DOHH2 (cell line): ENCODE measurements around the gene EBF3.

Experiments used
- EZH2phosphoT487 ChIP-seq: fragments of 200-600 bp; sonication (generic); IDR thresholded peaks from 2 replicates; pipeline ENCODE4 v1.6.1; 2017; ENCODE audit warnings: borderline replicate concordance, mild to moderate bottlenecking, antibody characterized with exemption, low read length, moderate library complexity, mixed read lengths
- TF ChIP-seq, protein P1 (sequence below): fragments of 200-600 bp; sonication (generic); IDR thresholded peaks from one replicate; pipeline ENCODE4 v1.5.1; 2014; ENCODE audit warnings: antibody characterized with exemption, mild to moderate bottlenecking, low read depth, low read length; ENCODE audit not compliant: poor library complexity, severe bottlenecking

DNA sequence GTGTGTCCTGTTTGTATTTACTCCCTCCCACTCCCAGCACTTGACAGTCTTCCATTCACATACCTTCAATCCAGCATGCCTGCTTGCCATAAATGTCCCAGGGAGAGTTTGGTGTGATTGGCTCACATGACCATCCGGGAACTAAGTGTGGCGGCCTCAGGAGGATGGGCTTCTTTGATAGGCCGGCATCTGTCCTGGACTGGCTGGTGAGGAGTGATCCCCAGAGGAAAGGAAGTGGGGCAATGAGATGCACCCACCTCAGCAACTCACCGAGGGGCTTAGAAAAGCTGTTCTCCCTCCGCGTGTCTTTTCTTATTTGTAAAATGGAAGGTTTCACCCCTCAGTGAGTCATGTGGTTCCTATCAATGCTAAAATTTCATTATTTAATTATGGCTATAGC, 14.9 kb upstream of the EBF3 start:
- TF ChIP-seq, protein P1, sequence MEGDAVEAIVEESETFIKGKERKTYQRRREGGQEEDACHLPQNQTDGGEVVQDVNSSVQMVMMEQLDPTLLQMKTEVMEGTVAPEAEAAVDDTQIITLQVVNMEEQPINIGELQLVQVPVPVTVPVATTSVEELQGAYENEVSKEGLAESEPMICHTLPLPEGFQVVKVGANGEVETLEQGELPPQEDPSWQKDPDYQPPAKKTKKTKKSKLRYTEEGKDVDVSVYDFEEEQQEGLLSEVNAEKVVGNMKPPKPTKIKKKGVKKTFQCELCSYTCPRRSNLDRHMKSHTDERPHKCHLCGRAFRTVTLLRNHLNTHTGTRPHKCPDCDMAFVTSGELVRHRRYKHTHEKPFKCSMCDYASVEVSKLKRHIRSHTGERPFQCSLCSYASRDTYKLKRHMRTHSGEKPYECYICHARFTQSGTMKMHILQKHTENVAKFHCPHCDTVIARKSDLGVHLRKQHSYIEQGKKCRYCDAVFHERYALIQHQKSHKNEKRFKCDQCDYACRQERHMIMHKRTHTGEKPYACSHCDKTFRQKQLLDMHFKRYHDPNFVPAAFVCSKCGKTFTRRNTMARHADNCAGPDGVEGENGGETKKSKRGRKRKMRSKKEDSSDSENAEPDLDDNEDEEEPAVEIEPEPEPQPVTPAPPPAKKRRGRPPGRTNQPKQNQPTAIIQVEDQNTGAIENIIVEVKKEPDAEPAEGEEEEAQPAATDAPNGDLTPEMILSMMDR, result no peak
- TF ChIP-seq EZH2phosphoT487, result no peak
